Measurements from ENCODE around the gene ABHD12. TPM values are rescaled to one million over a fixed set of nuclear protein-coding genes. Genes with fewer than 3 reads are reported as not detected.

ABHD12 gene
- total and polyA plus RNA-seq, 2 donors (not counting 3 experiments of a cell fraction or from before 2014, with no cell fraction given), result 19.2 to 36.0 TPM

DNA sequence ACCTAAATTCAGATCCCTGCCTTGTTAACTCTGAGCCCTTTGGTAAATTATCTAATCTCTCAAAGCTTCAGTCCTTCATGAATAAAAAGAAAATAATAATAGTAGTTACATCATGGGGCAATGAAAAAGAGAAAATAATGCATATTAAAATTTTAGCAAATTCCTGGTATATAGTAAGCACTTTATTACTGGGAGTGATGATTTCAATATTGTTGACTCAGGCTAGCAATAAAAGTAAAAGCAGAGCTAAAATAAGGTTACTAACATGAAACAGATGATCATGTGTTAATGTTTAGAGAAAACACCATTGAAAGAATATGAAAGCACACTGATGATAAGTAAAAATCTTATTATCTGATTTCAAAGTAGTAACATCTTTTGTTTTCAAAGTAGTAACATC lies 30.5 kb upstream of the ABHD12 start:
- H3K36me3 ChIP-seq (ENCODE audit: control insufficient read depth in 2 of 2, extremely low read depth in 1 of 2, insufficient read depth in 2 of 2, low read length in 2 of 2), result peaks cover 0 to 15% of the 10 kb centered on the region in 2 experiments
- FAIRE-seq, result no peak

More for the DNA sequence above, 30.5 kb upstream of the ABHD12 start:
- TF ChIP-seq JUN (IDR thresholded peaks at IDR 0.05; ENCODE audit: borderline replicate concordance, insufficient read depth, insufficient read length, low read depth) (no peak), EZH2 (IDR thresholded peaks at IDR 0.05; ENCODE audit: borderline replicate concordance, low read depth, low read length, severe bottlenecking) (no peak), FOS (IDR thresholded peaks at IDR 0.05; ENCODE audit: borderline replicate concordance, insufficient read depth, low read length) (no peak), MYC (IDR thresholded peaks at IDR 0.05; ENCODE audit: low read depth, low read length) (no peak), POLR2A (IDR thresholded peaks at IDR 0.05; ENCODE audit: low read depth, low read length) (no peak), GATA2 (IDR thresholded peaks at IDR 0.05; ENCODE audit: insufficient read depth, insufficient read length, low read depth, low read length) (no peak), POLR2AphosphoS5 (IDR thresholded peaks at IDR 0.05; ENCODE audit: insufficient read depth, low read depth, low read length) (no peak), MAX (IDR thresholded peaks at IDR 0.05; ENCODE audit: insufficient read depth, insufficient read length) (no peak)
- TF ChIP-seq, protein P1, sequence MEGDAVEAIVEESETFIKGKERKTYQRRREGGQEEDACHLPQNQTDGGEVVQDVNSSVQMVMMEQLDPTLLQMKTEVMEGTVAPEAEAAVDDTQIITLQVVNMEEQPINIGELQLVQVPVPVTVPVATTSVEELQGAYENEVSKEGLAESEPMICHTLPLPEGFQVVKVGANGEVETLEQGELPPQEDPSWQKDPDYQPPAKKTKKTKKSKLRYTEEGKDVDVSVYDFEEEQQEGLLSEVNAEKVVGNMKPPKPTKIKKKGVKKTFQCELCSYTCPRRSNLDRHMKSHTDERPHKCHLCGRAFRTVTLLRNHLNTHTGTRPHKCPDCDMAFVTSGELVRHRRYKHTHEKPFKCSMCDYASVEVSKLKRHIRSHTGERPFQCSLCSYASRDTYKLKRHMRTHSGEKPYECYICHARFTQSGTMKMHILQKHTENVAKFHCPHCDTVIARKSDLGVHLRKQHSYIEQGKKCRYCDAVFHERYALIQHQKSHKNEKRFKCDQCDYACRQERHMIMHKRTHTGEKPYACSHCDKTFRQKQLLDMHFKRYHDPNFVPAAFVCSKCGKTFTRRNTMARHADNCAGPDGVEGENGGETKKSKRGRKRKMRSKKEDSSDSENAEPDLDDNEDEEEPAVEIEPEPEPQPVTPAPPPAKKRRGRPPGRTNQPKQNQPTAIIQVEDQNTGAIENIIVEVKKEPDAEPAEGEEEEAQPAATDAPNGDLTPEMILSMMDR (IDR thresholded peaks at IDR 0.05; ENCODE audit: extremely low read depth in 1 of 2, insufficient read depth in 1 of 2, low read depth in 1 of 2, low read length in 2 of 2), result no peak
- Histone ChIP-seq H3K4me3 (replicated peaks in 1 of 3; ENCODE audit: insufficient read depth in 1 of 3, low read depth in 1 of 3, low read length in 3 of 3) (no peak overlapping the region), H3K27ac (ENCODE audit: insufficient read depth, low read depth, low read length) (no peak overlapping the region), H3K4me1 (ENCODE audit: control insufficient read depth, extremely low read depth, insufficient read depth, low read length) (no peaks in the 10 kb centered on the region), H3K27me3 (ENCODE audit: control insufficient read depth in 2 of 2, insufficient read depth in 2 of 2, low read length in 2 of 2) (no peaks in the 10 kb centered on the region), H3K79me2 (ENCODE audit: control insufficient read depth, insufficient read depth, low read length) (peaks cover 4% of the 10 kb centered on the region), H3K9ac (replicated peaks; ENCODE audit: extremely low read depth, insufficient read depth, low read length) (no peak overlapping the region), H2AFZ (ENCODE audit: low read depth, low read length) (no peak overlapping the region), H4K20me1 (replicated peaks; ENCODE audit: control insufficient read depth, extremely low read depth, insufficient read depth, low read length) (no peaks in the 10 kb centered on the region), H3K9me3 (replicated peaks; ENCODE audit: control insufficient read depth, insufficient read depth, low read length) (no peaks in the 10 kb centered on the region), H3K9me1 (replicated peaks; ENCODE audit: control insufficient read depth, extremely low read depth, insufficient read depth, low read length) (no peaks in the 10 kb centered on the region), H3K4me2 (ENCODE audit: insufficient read depth, low read length) (no peak overlapping the region)
- BruUV-seq (replicated peaks), result no TSS peak
- dilution Hi-C loops (cut with MboI; ENCODE audit: extremely low pct_ligation_motif_present, low sequenced_read_pairs) (no loop called here), intact Hi-C loops (cut with micrococcal nuclease) (no loop called here)
- POLR2A ChIA-PET, result no interaction called here
- no peak for DNase-seq (ENCODE audit: low read depth, low spot score)
- CTCF ChIA-PET, result no interaction called here
